GM12874 (cell line): ENCODE data around the gene LENG8.

ENCODE experiments used
- TF ChIP-seq, protein P1 (sequence below): IDR thresholded peaks from 2 replicates; pipeline ENCODE4 v1.5.1; 2011; ENCODE audit warnings: low read depth, mild to moderate bottlenecking, control low read depth, low read length, moderate library complexity; ENCODE audit not compliant: insufficient read depth

LENG8 gene

GRCh38 chr19:54430306-54431254 is 18.4 kb upstream of the LENG8 start:
- TF ChIP-seq, protein P1, sequence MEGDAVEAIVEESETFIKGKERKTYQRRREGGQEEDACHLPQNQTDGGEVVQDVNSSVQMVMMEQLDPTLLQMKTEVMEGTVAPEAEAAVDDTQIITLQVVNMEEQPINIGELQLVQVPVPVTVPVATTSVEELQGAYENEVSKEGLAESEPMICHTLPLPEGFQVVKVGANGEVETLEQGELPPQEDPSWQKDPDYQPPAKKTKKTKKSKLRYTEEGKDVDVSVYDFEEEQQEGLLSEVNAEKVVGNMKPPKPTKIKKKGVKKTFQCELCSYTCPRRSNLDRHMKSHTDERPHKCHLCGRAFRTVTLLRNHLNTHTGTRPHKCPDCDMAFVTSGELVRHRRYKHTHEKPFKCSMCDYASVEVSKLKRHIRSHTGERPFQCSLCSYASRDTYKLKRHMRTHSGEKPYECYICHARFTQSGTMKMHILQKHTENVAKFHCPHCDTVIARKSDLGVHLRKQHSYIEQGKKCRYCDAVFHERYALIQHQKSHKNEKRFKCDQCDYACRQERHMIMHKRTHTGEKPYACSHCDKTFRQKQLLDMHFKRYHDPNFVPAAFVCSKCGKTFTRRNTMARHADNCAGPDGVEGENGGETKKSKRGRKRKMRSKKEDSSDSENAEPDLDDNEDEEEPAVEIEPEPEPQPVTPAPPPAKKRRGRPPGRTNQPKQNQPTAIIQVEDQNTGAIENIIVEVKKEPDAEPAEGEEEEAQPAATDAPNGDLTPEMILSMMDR: 0 out of 2 replicates have a peak, but pooled peaks have one; percentile 14

GRCh38 chr19:54431255-54431838 is 17.7 kb upstream of the LENG8 start:
- TF ChIP-seq, protein P1: no peak

GRCh38 chr19:54432144-54432738 is 16.8 kb upstream of the LENG8 start:
- TF ChIP-seq, protein P1: no peak

GRCh38 chr19:54433697-54434096 is 15.3 kb upstream of the LENG8 start:
- TF ChIP-seq, protein P1: no peak

DNA sequence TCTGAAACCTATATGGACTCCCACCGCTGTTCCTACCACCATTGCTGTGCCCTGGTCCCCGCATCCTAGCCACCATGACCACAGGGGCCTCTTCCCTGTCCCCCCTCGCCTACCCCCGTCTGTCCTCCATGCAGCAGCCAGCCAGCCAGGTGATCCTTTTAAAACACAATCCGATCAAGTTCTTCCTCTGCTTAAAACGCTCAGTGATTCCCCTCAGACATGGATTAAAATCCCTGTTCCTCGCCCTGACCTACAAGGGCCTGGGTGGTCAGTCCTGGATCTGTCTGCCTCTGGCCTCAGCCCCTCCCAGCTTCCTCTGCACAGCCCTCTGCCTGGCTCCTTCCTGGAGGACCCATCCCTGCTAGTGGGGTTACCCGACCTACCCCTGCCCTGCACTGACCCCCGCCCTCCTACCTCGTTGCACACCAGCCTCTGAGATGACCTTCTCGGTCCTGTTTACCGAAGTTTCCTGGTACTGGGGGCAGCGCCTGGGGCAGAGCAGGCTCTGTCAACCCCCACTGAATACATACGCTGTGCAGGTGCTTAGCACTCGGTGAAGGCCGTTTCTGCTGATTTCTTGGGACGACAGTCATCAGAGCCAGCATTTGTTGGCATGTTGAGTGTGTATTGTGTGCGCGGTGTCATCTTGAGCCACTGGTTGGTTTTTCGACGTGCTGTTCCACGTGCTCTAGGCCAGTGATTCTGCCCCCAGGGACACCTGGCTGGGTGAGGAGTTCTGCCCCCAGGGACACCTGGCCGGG is 14.7 kb upstream of the LENG8 start:
- TF ChIP-seq, protein P1: no peak

- TF ChIP-seq, protein P1: no peak
Measured at GRCh38 chr19:54434873-54435214, 14.2 kb upstream of the LENG8 start.

DNA sequence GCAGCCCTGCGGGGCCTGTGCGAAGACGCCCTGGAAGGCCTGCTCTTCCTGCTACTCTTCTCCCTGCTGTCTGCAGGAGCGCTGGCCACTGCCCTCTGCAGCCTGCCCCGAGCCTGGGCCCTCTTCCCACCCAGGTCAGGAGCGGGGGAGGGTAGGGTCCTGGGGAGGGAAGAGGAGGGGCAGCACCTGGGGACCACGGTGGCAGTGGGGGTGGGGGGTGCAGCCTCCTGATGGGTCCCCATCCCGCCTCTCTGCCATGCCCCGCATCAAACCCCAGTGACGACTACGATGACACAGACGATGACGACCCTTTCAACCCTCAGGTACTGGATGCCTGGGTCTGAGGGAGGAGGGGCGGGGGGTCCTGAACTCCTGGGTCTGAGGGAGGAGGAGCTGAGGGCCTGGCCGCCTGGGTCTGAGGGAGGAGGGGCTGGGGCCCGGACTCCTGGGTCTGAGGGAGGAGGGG is 13.4 kb upstream of the LENG8 start:
- TF ChIP-seq, protein P1: no peak
